RWPE1 (cell line): ENCODE results near the gene RBBP9.

Experiments
- CTCF ChIA-PET: fragments of 350-600 bp; sonication (Branson Sonifier 250); formaldehyde crosslinking; extraction: SDS; loops from one replicate; lab custom pipeline; 2021; lab: Yijun Ruan, JAX
- POLR2A ChIA-PET: fragments of 400-600 bp; formaldehyde crosslinking; extraction: SDS; loops from one replicate; lab custom pipeline; 2020; ENCODE audit warnings: antibody characterized with exemption; ENCODE audit not compliant: low non-redundant PET; lab: Yijun Ruan, JAX
- DNase-seq: peaks from one replicate; pipeline ENCODE4 v3.0.0; 2012; ENCODE audit warnings: low spot score
- H3K27ac ChIP-seq: fragments of 450-650 bp; 2 replicates; pipeline ENCODE4 v1.5.1; 2017
- TF ChIP-seq, protein P1 (sequence below): fragments of 450-650 bp; conservative IDR thresholded peaks from 2 replicates; pipeline ENCODE4 v1.5.1; 2017; ENCODE audit warnings: low read depth, mild to moderate bottlenecking

RBBP9 gene

GRCh38 chr20:18465536-18466200 lies 31.4 kb downstream of the RBBP9 start:
- CTCF ChIA-PET, result interaction anchor here (0.5 kb wide), 1 partner anchor 170 kb away, joined by 3 read pairs; no protein-coding TSS in a partner anchor
- POLR2A ChIA-PET, result no interaction called here
- no peak for DNase-seq
- no peak overlapping the region for H3K27ac ChIP-seq
- TF ChIP-seq, protein P1, sequence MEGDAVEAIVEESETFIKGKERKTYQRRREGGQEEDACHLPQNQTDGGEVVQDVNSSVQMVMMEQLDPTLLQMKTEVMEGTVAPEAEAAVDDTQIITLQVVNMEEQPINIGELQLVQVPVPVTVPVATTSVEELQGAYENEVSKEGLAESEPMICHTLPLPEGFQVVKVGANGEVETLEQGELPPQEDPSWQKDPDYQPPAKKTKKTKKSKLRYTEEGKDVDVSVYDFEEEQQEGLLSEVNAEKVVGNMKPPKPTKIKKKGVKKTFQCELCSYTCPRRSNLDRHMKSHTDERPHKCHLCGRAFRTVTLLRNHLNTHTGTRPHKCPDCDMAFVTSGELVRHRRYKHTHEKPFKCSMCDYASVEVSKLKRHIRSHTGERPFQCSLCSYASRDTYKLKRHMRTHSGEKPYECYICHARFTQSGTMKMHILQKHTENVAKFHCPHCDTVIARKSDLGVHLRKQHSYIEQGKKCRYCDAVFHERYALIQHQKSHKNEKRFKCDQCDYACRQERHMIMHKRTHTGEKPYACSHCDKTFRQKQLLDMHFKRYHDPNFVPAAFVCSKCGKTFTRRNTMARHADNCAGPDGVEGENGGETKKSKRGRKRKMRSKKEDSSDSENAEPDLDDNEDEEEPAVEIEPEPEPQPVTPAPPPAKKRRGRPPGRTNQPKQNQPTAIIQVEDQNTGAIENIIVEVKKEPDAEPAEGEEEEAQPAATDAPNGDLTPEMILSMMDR, result no peak

GRCh38 chr20:18456600-18456999 lies 40.4 kb downstream of the RBBP9 start:
- CTCF ChIA-PET, result no interaction called here

GRCh38 chr20:18443886-18444285 lies 53.1 kb downstream of the RBBP9 start:
- TF ChIP-seq, protein P1, result no peak
- CTCF ChIA-PET, result no interaction called here
- DNase-seq, result no peak
- POLR2A ChIA-PET, result no interaction called here
- no peak overlapping the region for H3K27ac ChIP-seq

More at GRCh38 chr20:18456600-18456999, 40.4 kb downstream of the RBBP9 start:
- H3K27ac ChIP-seq, result no peak overlapping the region
- TF ChIP-seq, protein P1, result no peak
- POLR2A ChIA-PET, result no interaction called here
- no peak for DNase-seq

GRCh38 chr20:18440403-18440802 lies 56.6 kb downstream of the RBBP9 start:
- no peak for DNase-seq
- no peak overlapping the region for H3K27ac ChIP-seq
- POLR2A ChIA-PET, result no interaction called here
- CTCF ChIA-PET, result no interaction called here
- TF ChIP-seq, protein P1, result no peak

- DNase-seq, result no peak
- H3K27ac ChIP-seq, result no peak overlapping the region
- TF ChIP-seq, protein P1, result no peak
- ChIA-PET CTCF (interaction anchor here (0.9 kb wide), 1 partner anchor 16 kb away, joined by 3 read pairs; no protein-coding TSS in a partner anchor), POLR2A (no interaction called here)
Measured at GRCh38 chr20:18436847-18437246, 60.2 kb downstream of the RBBP9 start.
